Liver (tissue), 9 donors: ENCODE measurements around the gene SUGCT. TPM values are rescaled to one million over a fixed set of nuclear protein-coding genes. Genes with fewer than 3 reads are reported as not detected.

Experiments used
- DNase-seq: peaks from one replicate; pipeline ENCODE4 v3.0.0-alpha.2; 2017; ENCODE audit warnings: low spot score
- H3K27ac ChIP-seq, 2 donors: one replicate each; pipeline ENCODE4 v1.7.0; 2013; ENCODE audit warnings: inconsistent platforms in 2 of 2, low read length in 2 of 2, control low read depth in 1 of 2, low read depth in 1 of 2, mild to moderate bottlenecking in 1 of 2
- H3K27me3 ChIP-seq, 4 donors: one replicate each; pipeline versions ENCODE4 v1.6.1 to v1.7.0; 2013; ENCODE audit warnings: low read length in 3 of 4, inconsistent platforms in 1 of 4, mild to moderate bottlenecking in 1 of 4, moderate library complexity in 1 of 4; ENCODE audit not compliant: control insufficient read depth in 4 of 4, insufficient read depth in 4 of 4
- H3K36me3 ChIP-seq, 4 donors: one replicate each; pipeline versions ENCODE4 v1.6.1 to v1.7.0; 2013; ENCODE audit warnings: low read length in 3 of 4, mild to moderate bottlenecking in 3 of 4, low read depth in 1 of 4, moderate library complexity in 1 of 4; ENCODE audit not compliant: control insufficient read depth in 4 of 4, insufficient read depth in 3 of 4
- H3K4me1 ChIP-seq, 4 donors: one replicate each; pipeline versions ENCODE4 v1.6.1 to v1.7.0; 2013; ENCODE audit warnings: low read length in 3 of 4, mild to moderate bottlenecking in 3 of 4, moderate library complexity in 1 of 4; ENCODE audit not compliant: control insufficient read depth in 4 of 4, insufficient read depth in 4 of 4
- H3K4me3 ChIP-seq, 3 donors: one replicate each; pipeline versions ENCODE4 v1.6.1 to v1.7.0; 2013; ENCODE audit warnings: low read length in 3 of 3, control low read depth in 1 of 3, low read depth in 1 of 3, mild to moderate bottlenecking in 1 of 3
- H3K9ac ChIP-seq, 2 donors: one replicate each; pipeline ENCODE4 v1.7.0; 2013; ENCODE audit warnings: low read length in 2 of 2, mild to moderate bottlenecking in 2 of 2, moderate library complexity in 2 of 2, control low read depth in 1 of 2, low read depth in 1 of 2
- H3K9me3 ChIP-seq, 4 donors: one replicate each; pipeline versions ENCODE4 v1.6.1 to v1.7.0; 2013; ENCODE audit warnings: low read length in 3 of 4; ENCODE audit not compliant: control insufficient read depth in 4 of 4
- EGR1 ChIP-seq, 2 donors: IDR thresholded peaks; 2 replicates each; pipeline ENCODE4 v1.6.1; 2016 to 2018; ENCODE audit warnings: antibody characterized with exemption in 2 of 2, low read depth in 2 of 2
- FOXA1 ChIP-seq: IDR thresholded peaks from 2 replicates; pipeline ENCODE4 v1.6.1; 2016; ENCODE audit warnings: antibody characterized with exemption
- FOXA2 ChIP-seq: IDR thresholded peaks from 2 replicates; pipeline ENCODE4 v1.6.1; 2016; ENCODE audit warnings: antibody characterized with exemption
- GABPA ChIP-seq, 2 donors: IDR thresholded peaks in 1 of 2; conservative IDR thresholded peaks in 1 of 2; 2 replicates each; pipeline ENCODE4 v1.6.1; 2016; ENCODE audit warnings: antibody characterized with exemption in 2 of 2, mild to moderate bottlenecking in 1 of 2, moderate library complexity in 1 of 2
- HNF4A ChIP-seq, 2 donors: conservative IDR thresholded peaks; 2 replicates each; pipeline ENCODE4 v1.6.1; 2016; ENCODE audit warnings: antibody characterized with exemption in 2 of 2, mild to moderate bottlenecking in 2 of 2
- HNF4G ChIP-seq: IDR thresholded peaks from 2 replicates; pipeline ENCODE4 v1.6.1; 2016; ENCODE audit warnings: antibody characterized with exemption
- JUND ChIP-seq, 2 donors: IDR thresholded peaks; 2 replicates each; pipeline ENCODE4 v1.6.1; 2016; ENCODE audit warnings: antibody characterized with exemption in 2 of 2
- RAD21 ChIP-seq, 2 donors: IDR thresholded peaks; 2 replicates each; pipeline ENCODE4 v1.6.1; 2016; ENCODE audit warnings: antibody characterized with exemption in 2 of 2, mild to moderate bottlenecking in 2 of 2
- REST ChIP-seq: IDR thresholded peaks from 2 replicates; pipeline ENCODE4 v1.6.1; 2016; ENCODE audit warnings: antibody characterized with exemption, mild to moderate bottlenecking
- RXRA ChIP-seq, 2 donors: IDR thresholded peaks; 2 replicates each; pipeline ENCODE4 v1.6.1; 2017 to 2018; ENCODE audit warnings: antibody characterized with exemption in 2 of 2, mild to moderate bottlenecking in 1 of 2
- SP1 ChIP-seq: IDR thresholded peaks from 2 replicates; pipeline ENCODE4 v1.6.1; 2018; ENCODE audit warnings: antibody characterized with exemption, mild to moderate bottlenecking
- TAF1 ChIP-seq: conservative IDR thresholded peaks from 2 replicates; pipeline ENCODE4 v1.6.1; 2016; ENCODE audit warnings: antibody characterized with exemption, mild to moderate bottlenecking
- YY1 ChIP-seq: IDR thresholded peaks from 2 replicates; pipeline ENCODE4 v1.6.1; 2016; ENCODE audit warnings: antibody characterized with exemption, mild to moderate bottlenecking
- ZBTB33 ChIP-seq: IDR thresholded peaks from 2 replicates; pipeline ENCODE4 v1.6.1; 2016; ENCODE audit warnings: antibody characterized with exemption
- WGBS: extraction: QIAGEN DNeasy Blood & Tissue Kit; methylation state at CpG from one replicate; pipeline ENCODE4 v1.1.7; 2013; 5-methylcytosine and 5-hydroxymethylcytosine counted together
- polyA plus RNA-seq, 2 donors: library from polyadenylated mRNA; stranded (reverse) in 1 of 2; unstranded in 1 of 2; fragments of 200-250 nt in 1 of 2; fragments of >200 nt in 1 of 2; fragmentation: Nextera tagmentation in 1 of 2; extraction: Ambion mirVana in 1 of 2; gene quantifications; one replicate each; pipeline versions ENCODE4 v1.2.1 to v1.2.3, GENCODE V29; 2013 to 2015
- total RNA-seq, 2 donors: library from RNA; depleted of rRNA; stranded (reverse); fragments of >200 nt; gene quantifications; one replicate each; pipeline ENCODE4 v1.2.3, GENCODE V29; 2014
- TF ChIP-seq, protein P1 (sequence below): IDR thresholded peaks from 2 replicates; pipeline ENCODE4 v1.6.1; 2016; ENCODE audit warnings: antibody characterized with exemption
- TF ChIP-seq, protein P2 (sequence below): IDR thresholded peaks from 2 replicates; pipeline ENCODE4 v1.6.1; 2016; ENCODE audit warnings: antibody characterized with exemption
- TF ChIP-seq, protein P3 (sequence below): fragments of 150-350 bp; IDR thresholded peaks from 2 replicates; pipeline ENCODE4 v1.5.1; 2017; ENCODE audit warnings: improper control_type of control experiment, low read depth, low read length; ENCODE audit not compliant: missing input control
- donor health status: healthy.
- donor health status: healthy.
- donor health status: healthy.
- donor health status: healthy.
- donor health status: healthy.

SUGCT gene
- total and polyA plus RNA-seq, 4 donors: 6.2 to 11.9 (median 9.9) TPM

DNA sequence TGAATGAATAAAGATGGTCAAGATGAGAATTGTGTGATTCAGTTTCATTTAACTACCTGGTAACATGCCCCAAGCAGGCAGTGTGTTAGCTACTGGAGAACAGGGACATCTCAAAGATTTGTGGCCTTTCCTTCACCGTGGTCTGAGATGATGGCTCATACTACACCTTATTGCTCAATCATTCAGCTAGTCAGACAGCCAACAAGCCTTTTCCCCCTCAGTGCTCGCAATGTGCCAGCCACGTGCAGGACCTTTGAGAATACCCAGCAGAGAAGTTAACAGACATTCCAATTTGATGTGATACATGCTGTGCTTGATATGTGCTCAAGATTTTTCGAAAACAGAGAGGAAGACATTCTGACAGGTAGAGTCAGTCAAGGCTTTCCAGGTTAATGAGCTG lies 562.8 kb downstream of the SUGCT start:
- no peak for TF ChIP-seq FOXA1
- no peak for TF ChIP-seq REST
- TF ChIP-seq, protein P1, sequence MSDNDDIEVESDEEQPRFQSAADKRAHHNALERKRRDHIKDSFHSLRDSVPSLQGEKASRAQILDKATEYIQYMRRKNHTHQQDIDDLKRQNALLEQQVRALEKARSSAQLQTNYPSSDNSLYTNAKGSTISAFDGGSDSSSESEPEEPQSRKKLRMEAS: no peak
- TF ChIP-seq JUND (IDR thresholded peaks at IDR 0.05): no peak
- TF ChIP-seq RXRA (IDR thresholded peaks at IDR 0.05): no peak
- no peak for TF ChIP-seq RAD21 (IDR thresholded peaks at IDR 0.05)
- no peak for TF ChIP-seq FOXA2
- TF ChIP-seq YY1: no peak
- TF ChIP-seq HNF4G: no peak
- TF ChIP-seq EGR1 (IDR thresholded peaks at IDR 0.05; ENCODE audit: low read depth in 2 of 2): no peak
- TF ChIP-seq SP1: no peak
- TF ChIP-seq, protein P2, sequence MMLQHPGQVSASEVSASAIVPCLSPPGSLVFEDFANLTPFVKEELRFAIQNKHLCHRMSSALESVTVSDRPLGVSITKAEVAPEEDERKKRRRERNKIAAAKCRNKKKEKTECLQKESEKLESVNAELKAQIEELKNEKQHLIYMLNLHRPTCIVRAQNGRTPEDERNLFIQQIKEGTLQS: no peak
- no peak for TF ChIP-seq HNF4A (conservative IDR thresholded peaks at IDR 0.05)
- TF ChIP-seq ZBTB33: no peak
- TF ChIP-seq, protein P3, sequence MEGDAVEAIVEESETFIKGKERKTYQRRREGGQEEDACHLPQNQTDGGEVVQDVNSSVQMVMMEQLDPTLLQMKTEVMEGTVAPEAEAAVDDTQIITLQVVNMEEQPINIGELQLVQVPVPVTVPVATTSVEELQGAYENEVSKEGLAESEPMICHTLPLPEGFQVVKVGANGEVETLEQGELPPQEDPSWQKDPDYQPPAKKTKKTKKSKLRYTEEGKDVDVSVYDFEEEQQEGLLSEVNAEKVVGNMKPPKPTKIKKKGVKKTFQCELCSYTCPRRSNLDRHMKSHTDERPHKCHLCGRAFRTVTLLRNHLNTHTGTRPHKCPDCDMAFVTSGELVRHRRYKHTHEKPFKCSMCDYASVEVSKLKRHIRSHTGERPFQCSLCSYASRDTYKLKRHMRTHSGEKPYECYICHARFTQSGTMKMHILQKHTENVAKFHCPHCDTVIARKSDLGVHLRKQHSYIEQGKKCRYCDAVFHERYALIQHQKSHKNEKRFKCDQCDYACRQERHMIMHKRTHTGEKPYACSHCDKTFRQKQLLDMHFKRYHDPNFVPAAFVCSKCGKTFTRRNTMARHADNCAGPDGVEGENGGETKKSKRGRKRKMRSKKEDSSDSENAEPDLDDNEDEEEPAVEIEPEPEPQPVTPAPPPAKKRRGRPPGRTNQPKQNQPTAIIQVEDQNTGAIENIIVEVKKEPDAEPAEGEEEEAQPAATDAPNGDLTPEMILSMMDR: no peak
- H3K9ac ChIP-seq: no peak overlapping the region
- H3K4me3 ChIP-seq: no peak overlapping the region
- H3K27me3 ChIP-seq: no peaks in the 10 kb centered on the region
- no peak for DNase-seq
- no peak overlapping the region for H3K27ac ChIP-seq
- no peaks in the 10 kb centered on the region for H3K4me1 ChIP-seq
- H3K9me3 ChIP-seq: no peaks in the 10 kb centered on the region
- no peaks in the 10 kb centered on the region for H3K36me3 ChIP-seq
- 94% methylated on average over 4 of the region's 4 CpGs for WGBS

- no peaks in the 10 kb centered on the region for H3K36me3 ChIP-seq
- no peak overlapping the region for H3K9ac ChIP-seq
- no peak overlapping the region for H3K27ac ChIP-seq
- 95% methylated on average over 6 of the region's 6 CpGs for WGBS
- DNase-seq: no peak
- H3K9me3 ChIP-seq: no peaks in the 10 kb centered on the region
- H3K4me1 ChIP-seq: no peaks in the 10 kb centered on the region
- H3K27me3 ChIP-seq: no peaks in the 10 kb centered on the region
- no peak overlapping the region for H3K4me3 ChIP-seq
- TF ChIP-seq REST (no peak), YY1 (no peak), FOXA1 (no peak), RXRA (IDR thresholded peaks at IDR 0.05) (no peak), HNF4G (no peak), JUND (IDR thresholded peaks at IDR 0.05) (no peak), GABPA (IDR thresholded peaks at IDR 0.05 in 1 of 2, conservative IDR thresholded peaks at IDR 0.05 in 1 of 2) (no peak), EGR1 (IDR thresholded peaks at IDR 0.05; ENCODE audit: low read depth in 2 of 2) (no peak), FOXA2 (no peak), TAF1 (no peak), SP1 (no peak)
- TF ChIP-seq, protein P3: no peak
Measured at GRCh38 chr7:40698214-40698920, 563.6 kb downstream of the SUGCT start.
